SU-DHL-6 (cell line): ENCODE data around the gene APOL3.

Experiments used
- CTCF ChIP-seq: fragments of 200-600 bp; sonication (generic); IDR thresholded peaks from one replicate; pipeline ENCODE4 v1.5.1; 2017; ENCODE audit warnings: antibody characterized with exemption, mild to moderate bottlenecking, low read length, moderate library complexity; ENCODE audit not compliant: insufficient read depth, poor library complexity, severe bottlenecking
- EZH2phosphoT487 ChIP-seq: fragments of 200-600 bp; sonication (generic), shearing (Covaris generic); conservative IDR thresholded peaks from 2 replicates; pipeline ENCODE4 v1.6.1; 2018; ENCODE audit warnings: mild to moderate bottlenecking, antibody characterized with exemption, low read length, moderate library complexity, mixed read lengths

GRCh38 chr22:36191106-36191836, 30.7 kb upstream of the APOL3 start:
- TF ChIP-seq CTCF (no peak), EZH2phosphoT487 (no peak)
